ENCODE results near the gene SETDB1.

- TF ChIP-seq CTCF (IDR thresholded peaks at IDR 0.05): peak; percentile 32 to 80 (median 72)
- no peak for TF ChIP-seq POLR2A (IDR thresholded peaks at IDR 0.05)
Measured at GRCh38 chr1:150922519-150922975, 3.6 kb upstream of the SETDB1 start.
